Trophoblast cell (in vitro differentiated cells and primary cell): ENCODE results near the gene DYNLT1.
"Not testable (repeated sequence)": the region's sequence is repeated elsewhere in the genome, so short reads cannot be mapped to it uniquely, and the experiment has no call there.

Experiments
- DNase-seq, 2 donors: peaks; one replicate each; pipeline ENCODE4 v3.0.0-alpha.2; 2016
- H2AFZ ChIP-seq: 2 replicates; pipeline ENCODE4 v1.6.1; 2013; ENCODE audit warnings: low read length, moderate library complexity, mild to moderate bottlenecking; ENCODE audit not compliant: insufficient read depth, poor library complexity
- H2AK5ac ChIP-seq: 2 replicates; pipeline ENCODE4 v1.6.1; 2013; ENCODE audit warnings: mild to moderate bottlenecking, low read length
- H2BK120ac ChIP-seq: 2 replicates; pipeline ENCODE4 v1.6.1; 2013; ENCODE audit warnings: low read length, mild to moderate bottlenecking, moderate library complexity; ENCODE audit not compliant: insufficient read depth, poor library complexity
- H2BK12ac ChIP-seq: 2 replicates; pipeline ENCODE4 v1.6.1; 2013; ENCODE audit warnings: mild to moderate bottlenecking, low read length, moderate library complexity
- H2BK5ac ChIP-seq: 2 replicates; pipeline ENCODE4 v1.6.1; 2013; ENCODE audit warnings: low read length, low read depth, moderate library complexity, mild to moderate bottlenecking; ENCODE audit not compliant: poor library complexity
- H3K14ac ChIP-seq: 2 replicates; pipeline ENCODE4 v1.6.1; 2013; ENCODE audit warnings: mild to moderate bottlenecking, low read length
- H3K18ac ChIP-seq: 2 replicates; pipeline ENCODE4 v1.6.1; 2013; ENCODE audit warnings: mild to moderate bottlenecking, low read length
- H3K23ac ChIP-seq: 2 replicates; pipeline ENCODE4 v1.6.1; 2013; ENCODE audit warnings: low read length
- H3K27ac ChIP-seq: 2 replicates; pipeline ENCODE4 v1.5.1; 2013; ENCODE audit warnings: low read depth, mild to moderate bottlenecking, inconsistent platforms, low read length, moderate library complexity
- H3K27me3 ChIP-seq: 2 replicates; pipeline ENCODE4 v1.6.1; 2013; ENCODE audit warnings: inconsistent platforms, mild to moderate bottlenecking, low read length, moderate library complexity; ENCODE audit not compliant: insufficient read depth
- H3K36me3 ChIP-seq, 2 experiments: 1 replicate in 1 of 2; 2 replicates in 1 of 2; pipeline ENCODE4 v1.6.1; 2013; ENCODE audit warnings: low read length in 2 of 2, mild to moderate bottlenecking in 2 of 2, moderate library complexity in 1 of 2; ENCODE audit not compliant: insufficient read depth in 2 of 2, control insufficient read depth in 1 of 2
- H3K4ac ChIP-seq: 2 replicates; pipeline ENCODE4 v1.6.1; 2013; ENCODE audit warnings: low read depth, mild to moderate bottlenecking, low read length, moderate library complexity
- H3K4me1 ChIP-seq, 2 experiments: 1 replicate in 1 of 2; 2 replicates in 1 of 2; pipeline ENCODE4 v1.6.1; 2013; ENCODE audit warnings: low read length in 2 of 2, mild to moderate bottlenecking in 2 of 2, moderate library complexity in 1 of 2; ENCODE audit not compliant: insufficient read depth in 2 of 2, control insufficient read depth in 1 of 2
- H3K4me2 ChIP-seq: 2 replicates; pipeline ENCODE4 v1.6.1; 2013; ENCODE audit warnings: inconsistent platforms, mild to moderate bottlenecking, low read length, moderate library complexity
- H3K4me3 ChIP-seq: 2 replicates; pipeline ENCODE4 v1.5.1; 2013; ENCODE audit warnings: mild to moderate bottlenecking, low read depth, low read length, inconsistent platforms
- H3K79me1 ChIP-seq: one replicate; pipeline ENCODE4 v1.6.1; 2013; ENCODE audit warnings: low read length
- H3K79me2 ChIP-seq: 2 replicates; pipeline ENCODE4 v1.6.1; 2013; ENCODE audit warnings: low read length, mild to moderate bottlenecking; ENCODE audit not compliant: control insufficient read depth, insufficient read depth, poor library complexity
- H3K9ac ChIP-seq: 2 replicates; pipeline ENCODE4 v1.6.1; 2013; ENCODE audit warnings: mild to moderate bottlenecking, low read length
- H3K9me3 ChIP-seq: 2 replicates; pipeline ENCODE4 v1.6.1; 2013; ENCODE audit warnings: low read depth, mild to moderate bottlenecking, control low read depth, inconsistent platforms, low read length; ENCODE audit not compliant: insufficient read depth
- H4K12ac ChIP-seq: 2 replicates; pipeline ENCODE4 v1.6.1; 2013; ENCODE audit warnings: low read depth, mild to moderate bottlenecking, low read length, moderate library complexity
- H4K8ac ChIP-seq: 2 replicates; pipeline ENCODE4 v1.6.1; 2013; ENCODE audit warnings: low read depth, mild to moderate bottlenecking, low read length, moderate library complexity
- H4K91ac ChIP-seq: one replicate; pipeline ENCODE4 v1.6.1; 2013; ENCODE audit warnings: low read depth, mild to moderate bottlenecking, low read length, moderate library complexity
- WGBS: extraction: QIAGEN DNeasy Blood & Tissue Kit; methylation state at CpG from one replicate; pipeline ENCODE4 v1.1.7; 2013; ENCODE audit warnings: missing lambda C conversion rate; ENCODE audit not compliant: insufficient read length, insufficient coverage; ENCODE audit errors: extremely low coverage; 5-methylcytosine and 5-hydroxymethylcytosine counted together

The DYNLT1 gene

DNA sequence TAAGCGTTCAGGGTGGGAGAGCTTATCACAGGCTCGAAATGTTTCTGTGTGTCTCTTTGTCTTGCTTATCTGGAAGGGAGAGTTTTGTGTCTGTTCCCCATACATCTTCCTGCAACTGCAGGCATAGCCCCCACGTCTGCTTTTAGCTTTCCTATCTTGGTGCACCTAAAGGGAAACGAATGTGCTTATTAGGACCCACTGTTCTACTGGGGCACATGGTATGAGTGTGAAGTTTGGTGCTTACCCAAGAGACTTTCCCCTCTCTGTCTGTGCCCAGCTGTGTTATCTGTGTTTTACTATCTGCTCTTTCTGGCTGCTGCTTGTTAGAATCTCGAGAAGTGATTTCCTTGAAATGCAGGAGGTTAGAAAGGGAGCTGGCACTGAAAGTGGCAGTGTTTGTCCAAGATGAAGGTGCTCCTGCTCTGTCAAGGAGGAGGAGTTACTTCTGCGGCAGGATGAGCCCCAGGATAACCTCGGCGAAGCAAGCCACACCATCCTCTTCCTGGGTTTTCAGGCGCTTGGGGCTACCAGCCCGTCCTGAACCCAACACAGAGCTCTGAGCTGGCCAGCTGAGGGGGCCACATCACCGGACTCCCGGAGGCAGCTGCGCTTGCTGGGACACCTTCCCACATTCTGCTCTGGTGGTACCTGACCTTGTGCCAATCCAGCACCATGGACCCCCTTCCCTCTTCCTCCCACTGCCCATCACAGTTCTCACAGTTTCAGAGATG lies 23.4 kb downstream of the DYNLT1 start:
- Histone ChIP-seq H3K9ac (no peak overlapping the region), H3K4me2 (no peak overlapping the region), H3K23ac (no peak overlapping the region), H3K79me1 (no peaks in the 10 kb centered on the region), H3K36me3 (peaks cover 24 to 27% of the 10 kb centered on the region in 2 experiments), H2BK12ac (no peak overlapping the region), H3K27ac (no peak overlapping the region), H2AFZ (no peak overlapping the region), H2BK5ac (no peak overlapping the region), H2AK5ac (no peak overlapping the region), H4K8ac (no peak overlapping the region), H3K9me3 (no peaks in the 10 kb centered on the region), H3K4me1 (no peaks in the 10 kb centered on the region), H3K4me3 (no peak overlapping the region), H4K12ac (no peak overlapping the region), H4K91ac (no peak overlapping the region), H3K79me2 (no peaks in the 10 kb centered on the region), H3K14ac (no peak overlapping the region), H3K4ac (no peak overlapping the region), H2BK120ac (no peak overlapping the region), H3K27me3 (no peaks in the 10 kb centered on the region), H3K18ac (no peak overlapping the region)
- no peak for DNase-seq
- WGBS: no CpG with 5 or more reads among the region's 13 CpGs

DNA sequence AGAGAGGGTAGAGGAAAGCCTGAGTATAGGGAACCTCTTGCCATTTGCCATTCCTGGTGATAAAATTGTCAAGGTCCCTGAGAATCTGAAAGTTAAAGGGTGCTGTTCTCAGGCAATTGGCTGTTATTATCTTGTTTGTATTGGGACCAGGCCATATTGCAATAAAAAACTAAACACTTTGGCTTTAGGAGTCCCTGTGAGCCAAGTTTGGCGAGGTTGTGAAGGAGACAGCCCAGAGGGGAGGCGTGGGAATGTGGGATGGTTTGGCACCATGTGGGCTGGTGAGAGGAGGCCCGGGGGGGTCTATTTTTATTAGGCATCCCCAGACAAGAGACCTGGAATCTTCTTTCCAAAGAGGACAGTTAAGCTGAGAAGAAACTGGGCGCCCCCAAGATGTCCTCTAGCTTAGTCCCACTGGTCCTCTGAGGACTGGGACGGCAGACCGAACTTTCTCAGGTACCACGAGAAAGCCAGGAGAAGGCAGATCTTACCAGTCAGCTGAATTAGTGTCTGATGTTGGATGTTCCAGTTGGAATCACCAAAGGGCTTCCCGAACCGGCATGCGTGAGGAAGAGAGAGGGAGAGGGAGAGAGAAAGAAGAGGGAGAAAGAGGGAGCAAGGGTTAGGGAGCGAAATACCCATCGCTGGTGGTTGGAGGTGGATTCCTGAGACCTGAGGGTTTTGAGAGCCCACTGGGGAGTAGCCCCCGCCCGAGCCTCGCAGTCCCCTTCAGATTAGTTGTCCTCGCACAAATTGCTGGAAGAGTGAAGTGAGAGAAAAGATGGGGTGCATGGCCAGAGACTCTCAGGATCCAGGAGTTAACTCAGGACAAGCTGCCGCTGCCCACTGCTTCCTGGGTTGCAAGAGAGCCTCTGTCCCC lies 24.4 kb downstream of the DYNLT1 start:
- Histone ChIP-seq H3K27me3 (no peaks in the 10 kb centered on the region), H3K36me3 (peaks cover 17 to 19% of the 10 kb centered on the region in 2 experiments), H3K4me2 (no peak overlapping the region), H3K14ac (no peak overlapping the region), H3K79me1 (no peaks in the 10 kb centered on the region), H2AFZ (no peak overlapping the region), H2AK5ac (no peak overlapping the region), H2BK120ac (no peak overlapping the region), H3K4ac (no peak overlapping the region), H3K18ac (no peak overlapping the region), H3K4me1 (no peaks in the 10 kb centered on the region), H3K9ac (no peak overlapping the region), H3K23ac (no peak overlapping the region), H3K9me3 (no peaks in the 10 kb centered on the region), H4K91ac (no peak overlapping the region), H3K27ac (no peak overlapping the region), H3K79me2 (no peaks in the 10 kb centered on the region), H4K8ac (no peak overlapping the region), H3K4me3 (no peak overlapping the region), H4K12ac (no peak overlapping the region), H2BK12ac (no peak overlapping the region), H2BK5ac (no peak overlapping the region)
- no CpG with 5 or more reads among the region's 17 CpGs for WGBS
- no peak for DNase-seq

DNA sequence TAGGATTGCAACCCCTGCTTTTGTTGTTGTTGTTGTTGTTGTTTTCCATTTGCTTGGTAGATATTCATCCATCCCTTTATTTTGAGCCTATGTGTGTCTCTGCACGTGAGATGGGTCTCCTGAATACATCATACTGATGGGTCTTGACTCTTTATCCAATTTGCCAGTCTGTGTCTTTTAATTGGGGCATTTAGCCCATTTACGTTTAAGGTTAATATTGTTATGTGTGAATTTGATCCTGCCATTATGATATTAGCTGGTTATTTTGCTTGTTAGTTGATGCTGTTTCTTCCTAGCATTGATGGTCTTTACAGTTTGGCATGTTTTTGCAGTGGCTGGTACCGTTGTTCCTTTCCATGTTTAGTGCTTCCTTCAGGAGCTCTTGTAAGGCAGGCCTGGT lies 26.3 kb downstream of the DYNLT1 start:
- H3K23ac ChIP-seq, H3K4me3 ChIP-seq, H3K27me3 ChIP-seq, H2BK5ac ChIP-seq, H2AFZ ChIP-seq, H2AK5ac ChIP-seq, H3K9me3 ChIP-seq, H3K4ac ChIP-seq, H3K4me2 ChIP-seq, H2BK12ac ChIP-seq, H3K79me2 ChIP-seq, H4K8ac ChIP-seq, H4K12ac ChIP-seq, H3K4me1 ChIP-seq, H2BK120ac ChIP-seq, H3K14ac ChIP-seq, DNase-seq, H3K79me1 ChIP-seq, H4K91ac ChIP-seq, H3K27ac ChIP-seq, H3K18ac ChIP-seq, H3K9ac ChIP-seq: not testable (repeated sequence)
- peaks cover 13 to 18% of the 10 kb centered on the region in 2 experiments for H3K36me3 ChIP-seq
- no CpG with 5 or more reads among the region's 3 CpGs for WGBS

DNA sequence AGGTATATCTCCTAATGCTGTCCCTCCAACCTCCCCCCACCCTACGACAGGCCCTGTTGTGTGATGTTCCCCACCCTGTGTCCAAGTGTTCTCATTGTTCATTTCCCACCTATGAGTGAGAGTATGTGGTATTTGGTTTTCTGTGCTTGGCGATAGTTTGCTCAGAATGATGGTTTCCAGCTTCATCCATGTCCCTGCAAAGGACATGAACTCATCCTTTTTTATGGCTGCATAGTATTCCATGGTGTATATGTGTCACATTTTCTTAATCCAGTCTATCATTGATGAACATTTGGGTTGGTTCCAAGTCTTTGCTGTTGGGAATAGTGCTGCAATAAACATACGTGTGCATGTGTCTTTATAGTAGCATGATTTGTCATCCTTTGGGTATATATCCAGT lies 29.9 kb downstream of the DYNLT1 start:
- not testable (repeated sequence) for H3K9me3 ChIP-seq, DNase-seq, H2BK5ac ChIP-seq, H3K4me3 ChIP-seq, H3K4me2 ChIP-seq, H2BK120ac ChIP-seq, H4K8ac ChIP-seq, H3K23ac ChIP-seq, H3K79me2 ChIP-seq, H3K4ac ChIP-seq, H4K12ac ChIP-seq, H3K9ac ChIP-seq, H3K14ac ChIP-seq, H4K91ac ChIP-seq, H3K18ac ChIP-seq, H3K27me3 ChIP-seq, H2BK12ac ChIP-seq, H3K36me3 ChIP-seq, H2AFZ ChIP-seq, H3K27ac ChIP-seq, H2AK5ac ChIP-seq
- Histone ChIP-seq H3K79me1 (peaks cover 14% of the 10 kb centered on the region), H3K4me1 (peaks cover 17 to 21% of the 10 kb centered on the region in 2 experiments)
- WGBS: no CpG with 5 or more reads among the region's 3 CpGs
